Activated naive CD4-positive, alpha-beta T cell treated with anti-CD3 and anti-CD28 coated beads, Interleukin-2, amount 50 U/mL, for 24 hours (primary cell): Measurements from ENCODE around the gene PAX4.

ENCODE experiments used
- H3K27ac Mint-ChIP-seq: one replicate; pipeline ENCODE4 v1.8.0; 2021; ENCODE audit warnings: mild to moderate bottlenecking, mixed read lengths
- H3K27me3 Mint-ChIP-seq: one replicate; pipeline ENCODE4 v1.8.0; 2021; ENCODE audit warnings: mixed read lengths
- H3K36me3 Mint-ChIP-seq: one replicate; pipeline ENCODE4 v1.8.0; 2021; ENCODE audit warnings: mixed read lengths
- H3K4me1 Mint-ChIP-seq: one replicate; pipeline ENCODE4 v1.8.0; 2021; ENCODE audit warnings: mixed read lengths
- H3K4me3 Mint-ChIP-seq: one replicate; pipeline ENCODE4 v1.8.0; 2021; ENCODE audit warnings: mild to moderate bottlenecking, mixed read lengths
- H3K9me3 Mint-ChIP-seq: one replicate; pipeline ENCODE4 v1.8.0; 2021; ENCODE audit warnings: mixed read lengths

PAX4 gene

DNA sequence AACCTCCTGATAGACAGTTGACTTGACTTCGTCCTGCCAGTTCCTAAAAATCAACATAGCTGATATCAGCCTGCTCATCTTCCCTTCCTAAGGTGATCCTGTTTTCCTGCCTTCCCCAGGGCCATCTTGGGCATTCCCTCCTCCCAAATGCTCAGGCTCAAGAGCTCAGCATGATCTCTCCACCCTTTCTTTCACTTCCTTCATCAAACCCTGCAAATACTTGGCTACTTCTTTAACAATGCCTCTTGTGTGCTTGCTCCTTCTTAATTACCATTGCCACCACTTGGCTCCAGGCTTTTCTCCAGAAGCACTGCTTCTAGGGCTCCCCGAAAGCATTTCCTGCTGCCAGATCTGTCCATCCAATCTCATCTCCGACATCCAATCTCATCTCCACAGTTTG is 17.1 kb downstream of the PAX4 start:
- H3K36me3 Mint-ChIP-seq = peaks cover 2% of the 10 kb centered on the region
- no peak overlapping the region for H3K27ac Mint-ChIP-seq
- H3K4me3 Mint-ChIP-seq = no peak overlapping the region
- no peaks in the 10 kb centered on the region for H3K9me3 Mint-ChIP-seq
- no peaks in the 10 kb centered on the region for H3K27me3 Mint-ChIP-seq
- H3K4me1 Mint-ChIP-seq = no peaks in the 10 kb centered on the region

DNA sequence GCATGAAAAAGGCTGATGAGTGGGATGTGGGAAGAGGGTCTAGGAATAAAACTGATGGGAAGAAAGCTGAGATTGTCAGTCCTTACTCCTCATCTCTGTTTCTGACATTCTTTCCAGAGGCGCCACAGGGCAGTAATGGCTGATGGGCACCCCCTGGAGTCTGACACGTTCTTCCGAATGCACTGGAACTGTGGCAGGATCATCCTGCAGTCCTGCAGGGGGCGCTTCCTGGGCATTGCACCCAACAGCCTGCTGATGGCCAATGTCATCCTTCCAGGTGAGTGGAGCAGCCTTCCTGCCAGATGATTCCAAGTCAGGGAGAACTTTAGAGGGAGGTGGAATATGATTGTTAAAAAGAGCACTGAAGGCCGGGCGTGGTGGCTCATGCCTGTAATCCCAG is 19.6 kb downstream of the PAX4 start:
- H3K4me1 Mint-ChIP-seq = no peaks in the 10 kb centered on the region
- no peaks in the 10 kb centered on the region for H3K9me3 Mint-ChIP-seq
- H3K36me3 Mint-ChIP-seq = peaks cover 2% of the 10 kb centered on the region
- no peaks in the 10 kb centered on the region for H3K27me3 Mint-ChIP-seq
- H3K4me3 Mint-ChIP-seq = no peak overlapping the region
- no peak overlapping the region for H3K27ac Mint-ChIP-seq

DNA sequence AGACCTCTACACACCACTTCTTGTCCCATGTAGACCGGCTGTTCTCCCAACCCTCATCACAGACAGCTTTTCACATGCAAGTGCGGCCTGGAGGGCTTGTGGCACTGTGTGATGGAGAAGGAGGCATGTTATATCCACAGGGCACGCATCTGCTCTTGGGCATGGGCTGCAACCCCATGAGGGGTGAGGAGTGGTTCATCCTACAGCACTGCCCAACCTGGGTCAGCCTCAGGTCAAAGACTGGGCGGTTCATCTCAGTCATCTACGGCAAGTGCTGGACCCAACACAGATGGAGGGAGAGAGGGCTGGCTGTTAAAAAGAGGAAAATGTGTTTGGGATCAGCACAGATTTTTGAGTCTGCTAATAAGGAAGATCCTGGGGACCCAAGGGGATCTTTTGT is 22.2 kb downstream of the PAX4 start:
- no peak overlapping the region for H3K4me3 Mint-ChIP-seq
- H3K27ac Mint-ChIP-seq = no peak overlapping the region
- H3K9me3 Mint-ChIP-seq = no peaks in the 10 kb centered on the region
- H3K27me3 Mint-ChIP-seq = no peaks in the 10 kb centered on the region
- H3K4me1 Mint-ChIP-seq = peaks cover 4% of the 10 kb centered on the region
- H3K36me3 Mint-ChIP-seq = peaks cover 8% of the 10 kb centered on the region

DNA sequence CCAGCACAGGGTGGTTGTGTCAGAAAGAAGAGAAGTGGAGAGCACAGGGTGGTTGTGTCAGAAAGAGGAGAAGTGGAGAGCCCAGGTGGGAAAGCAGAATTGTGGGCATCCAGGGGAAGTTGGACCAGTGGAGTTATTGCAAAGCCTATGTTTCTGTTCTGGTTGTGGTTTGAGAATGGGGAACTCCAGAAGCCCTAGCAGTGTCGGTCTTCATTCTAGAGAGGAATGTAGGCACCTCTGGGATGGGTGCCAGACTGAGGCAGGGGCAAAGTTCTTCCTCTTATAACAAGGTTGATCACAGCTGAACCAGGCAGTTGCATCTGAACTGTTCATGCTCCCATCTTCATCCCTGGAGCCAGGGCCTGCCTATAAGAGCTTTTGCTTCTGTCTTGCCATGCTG is 23.5 kb downstream of the PAX4 start:
- no peak overlapping the region for H3K4me3 Mint-ChIP-seq
- no peak overlapping the region for H3K27ac Mint-ChIP-seq
- no peaks in the 10 kb centered on the region for H3K27me3 Mint-ChIP-seq
- H3K9me3 Mint-ChIP-seq = no peaks in the 10 kb centered on the region
- H3K36me3 Mint-ChIP-seq = peaks cover 9% of the 10 kb centered on the region
- H3K4me1 Mint-ChIP-seq = peaks cover 11% of the 10 kb centered on the region

DNA sequence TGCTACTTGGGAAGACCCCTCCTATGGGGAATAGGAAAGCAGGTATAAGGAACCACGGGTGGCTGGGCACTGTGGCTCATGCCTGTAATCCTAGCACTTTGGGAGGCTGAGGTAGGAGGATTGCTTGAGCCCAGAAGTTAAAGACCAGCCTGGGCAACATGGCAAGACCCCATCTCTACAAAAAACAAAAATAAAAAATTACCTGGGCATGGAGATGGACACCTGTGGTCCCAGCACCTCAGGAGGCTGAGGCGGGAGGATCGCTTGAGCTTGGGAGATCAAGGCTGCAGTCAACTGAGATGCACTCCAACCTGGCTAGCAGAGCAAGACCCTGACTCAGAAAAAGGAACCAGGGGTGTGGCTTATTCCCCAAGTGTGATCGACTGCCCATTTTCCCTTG is 25.4 kb downstream of the PAX4 start:
- Mint-ChIP-seq H3K27ac (peak overlapping the region; percentile 12), H3K4me3 (no peak overlapping the region), H3K4me1 (peaks cover 19% of the 10 kb centered on the region), H3K36me3 (peaks cover 11% of the 10 kb centered on the region), H3K9me3 (no peaks in the 10 kb centered on the region), H3K27me3 (no peaks in the 10 kb centered on the region)

DNA sequence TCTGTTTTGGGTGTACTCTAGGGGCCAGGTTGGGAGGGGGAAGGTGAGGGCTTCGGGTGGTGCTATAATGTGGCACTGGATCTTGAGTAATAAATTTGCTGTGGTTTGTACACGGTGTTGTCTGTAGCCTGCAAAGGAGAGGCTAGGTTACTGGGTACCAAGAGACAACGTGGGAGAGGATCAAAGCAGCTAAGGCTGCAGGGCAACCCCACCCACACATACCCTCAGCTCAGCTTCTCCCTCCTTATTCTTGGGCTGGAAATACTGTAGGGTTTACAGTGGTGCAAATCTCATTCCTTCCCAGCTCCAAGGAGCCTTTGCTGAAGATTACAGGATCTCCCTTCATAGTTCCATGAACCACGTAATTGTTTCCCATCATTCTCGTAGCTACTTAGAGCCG is 26.4 kb downstream of the PAX4 start:
- Mint-ChIP-seq H3K4me1 (peaks cover 29% of the 10 kb centered on the region), H3K36me3 (peaks cover 11% of the 10 kb centered on the region), H3K27me3 (no peaks in the 10 kb centered on the region), H3K4me3 (no peak overlapping the region), H3K9me3 (no peaks in the 10 kb centered on the region), H3K27ac (no peak overlapping the region)

DNA sequence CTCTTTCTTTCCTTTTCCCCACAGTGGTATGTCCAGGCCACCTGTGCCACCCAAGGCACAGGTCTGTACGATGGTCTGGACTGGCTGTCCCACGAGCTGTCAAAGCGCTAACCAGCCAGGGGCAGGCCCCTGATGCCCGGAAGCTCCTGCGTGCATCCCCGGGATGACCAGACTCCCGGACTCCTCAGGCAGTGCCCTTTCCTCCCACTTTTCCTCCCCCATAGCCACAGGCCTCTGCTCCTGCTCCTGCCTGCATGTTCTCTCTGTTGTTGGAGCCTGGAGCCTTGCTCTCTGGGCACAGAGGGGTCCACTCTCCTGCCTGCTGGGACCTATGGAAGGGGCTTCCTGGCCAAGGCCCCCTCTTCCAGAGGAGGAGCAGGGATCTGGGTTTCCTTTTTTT is 26.8 kb downstream of the PAX4 start:
- Mint-ChIP-seq H3K27ac (no peak overlapping the region), H3K9me3 (no peaks in the 10 kb centered on the region), H3K36me3 (peaks cover 11% of the 10 kb centered on the region), H3K4me1 (peaks cover 33% of the 10 kb centered on the region), H3K27me3 (no peaks in the 10 kb centered on the region), H3K4me3 (no peak overlapping the region)

DNA sequence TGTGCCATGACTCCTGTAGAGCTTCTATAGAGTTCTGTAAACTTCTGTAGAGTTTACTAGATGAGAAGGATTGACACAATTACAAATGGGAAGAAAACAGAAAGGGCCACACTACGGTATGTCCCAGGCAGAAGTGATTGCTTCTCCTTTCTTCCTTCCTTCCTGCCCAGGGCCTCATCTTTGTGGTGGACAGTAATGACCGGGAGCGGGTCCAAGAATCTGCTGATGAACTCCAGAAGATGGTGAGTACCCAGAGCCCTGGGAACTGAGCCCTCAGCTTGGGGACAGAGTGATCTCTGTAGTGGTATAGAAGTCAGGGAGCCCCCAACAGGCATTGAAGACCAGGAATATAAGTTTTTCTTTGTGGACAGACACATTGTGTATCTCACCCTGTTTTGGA is 28.0 kb downstream of the PAX4 start:
- H3K4me3 Mint-ChIP-seq = peak overlapping the region; percentile 99
- peaks cover 41% of the 10 kb centered on the region for H3K4me1 Mint-ChIP-seq
- H3K27ac Mint-ChIP-seq = peak overlapping the region; percentile 87
- peaks cover 11% of the 10 kb centered on the region for H3K36me3 Mint-ChIP-seq
- no peaks in the 10 kb centered on the region for H3K9me3 Mint-ChIP-seq
- no peaks in the 10 kb centered on the region for H3K27me3 Mint-ChIP-seq

DNA sequence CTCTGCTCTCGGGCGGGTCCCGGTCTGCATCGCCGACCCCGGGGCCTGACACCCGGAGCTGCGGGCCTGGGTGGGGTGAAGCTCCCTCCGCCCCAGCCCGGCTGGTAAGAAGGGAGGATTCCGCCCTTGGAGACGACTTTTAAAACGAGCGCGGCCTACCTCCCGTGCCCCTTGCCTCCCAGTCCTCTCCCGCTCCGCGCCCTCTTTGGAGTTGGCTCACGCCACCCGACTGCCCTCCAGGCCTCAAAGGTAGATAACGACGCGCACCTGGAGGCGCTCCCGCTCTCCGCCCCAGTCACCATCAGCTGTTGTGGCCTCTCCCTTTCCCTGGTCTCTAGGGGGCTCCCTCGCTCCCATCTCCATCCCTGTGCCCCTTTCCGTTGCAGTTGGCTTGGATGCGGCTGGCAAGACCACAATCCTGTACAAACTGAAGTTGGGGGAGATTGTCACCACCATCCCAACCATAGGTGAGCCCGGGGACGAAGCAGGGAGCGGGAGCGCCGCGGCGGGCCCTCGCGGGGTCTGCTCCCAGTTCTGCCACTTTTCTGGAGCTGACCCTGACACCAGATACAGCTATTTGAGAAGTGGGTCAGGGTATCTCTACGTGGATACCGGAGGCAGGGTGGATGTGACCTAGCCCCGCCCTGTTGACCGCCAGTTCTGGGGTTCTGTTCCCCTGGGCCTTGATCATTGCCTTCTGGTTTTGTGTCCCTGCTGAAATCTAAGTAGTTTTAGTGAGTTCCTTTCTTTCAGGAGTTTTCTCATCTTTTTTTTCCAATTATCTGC is 29.1 kb downstream of the PAX4 start:
- Mint-ChIP-seq H3K27ac (peak overlapping the region; percentile 96), H3K4me1 (peaks cover 51% of the 10 kb centered on the region), H3K9me3 (no peaks in the 10 kb centered on the region), H3K4me3 (peak overlapping the region; percentile 99), H3K27me3 (no peaks in the 10 kb centered on the region), H3K36me3 (peaks cover 11% of the 10 kb centered on the region)

DNA sequence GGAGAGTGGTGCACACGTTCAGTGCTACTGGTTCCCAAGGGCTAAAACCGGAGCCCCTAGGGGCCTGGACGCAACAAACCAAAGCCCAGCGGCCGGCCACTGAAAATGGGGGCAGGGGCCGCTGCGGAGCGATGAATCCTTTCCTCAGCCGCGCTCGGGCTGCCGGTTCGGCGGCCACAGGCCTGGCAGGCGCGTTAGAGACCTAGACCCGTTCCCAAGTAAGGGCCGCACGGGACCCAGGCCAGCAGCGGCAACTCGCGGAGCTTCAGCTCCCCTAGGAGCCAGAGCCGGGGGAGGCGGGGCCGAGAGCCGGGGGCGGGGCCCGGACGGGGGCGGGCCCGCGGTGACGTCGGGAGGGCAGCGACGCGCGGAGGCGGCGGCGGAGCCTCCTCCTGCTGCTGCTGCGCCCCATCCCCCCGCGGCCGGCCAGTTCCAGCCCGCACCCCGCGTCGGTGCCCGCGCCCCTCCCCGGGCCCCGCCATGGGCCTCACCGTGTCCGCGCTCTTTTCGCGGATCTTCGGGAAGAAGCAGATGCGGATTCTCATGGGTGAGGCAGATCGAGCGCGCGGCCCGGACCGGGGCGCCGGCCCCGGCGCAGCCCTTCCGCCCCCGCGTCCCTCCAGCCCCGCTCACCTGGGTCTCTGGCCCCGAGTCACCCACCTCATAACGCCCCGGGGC is 29.8 kb downstream of the PAX4 start, which contains the start of gene ARF5:
ARF5 (plus strand) TSS at position 393 of the 678 bp plus-strand sequence; CDS start at position 481, 88 bp downstream.
- H3K9me3 Mint-ChIP-seq = no peaks in the 10 kb centered on the region
- H3K27ac Mint-ChIP-seq = peak within 1 kb of the TSS; percentile 96
- peak within 1 kb of the TSS; percentile 99 for H3K4me3 Mint-ChIP-seq
- H3K36me3 Mint-ChIP-seq = peaks cover 11% of the 10 kb centered on the region
- H3K4me1 Mint-ChIP-seq = peaks cover 58% of the 10 kb centered on the region
- H3K27me3 Mint-ChIP-seq = no peaks in the 10 kb centered on the region

DNA sequence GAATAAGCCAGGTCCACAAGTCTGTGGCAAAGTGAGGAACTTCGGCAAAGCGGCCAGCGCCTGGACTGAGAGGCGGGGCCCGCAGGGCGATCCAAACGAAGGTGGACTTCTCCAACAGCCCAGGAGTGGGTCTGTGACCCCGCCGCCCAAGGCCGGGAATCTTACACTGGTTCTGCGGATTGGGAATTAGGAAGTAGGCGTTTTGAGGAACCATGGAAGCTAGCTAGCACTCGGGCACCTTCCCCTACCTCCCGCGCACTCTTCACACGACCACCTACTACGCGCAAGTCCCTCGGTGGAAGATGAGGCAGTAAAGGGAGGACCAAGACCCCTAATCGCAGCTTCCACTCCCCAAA is 30.3 kb downstream of the PAX4 start:
- peaks cover 14% of the 10 kb centered on the region for H3K36me3 Mint-ChIP-seq
- H3K4me3 Mint-ChIP-seq = peak overlapping the region; percentile 92
- H3K9me3 Mint-ChIP-seq = no peaks in the 10 kb centered on the region
- H3K27ac Mint-ChIP-seq = peak overlapping the region; percentile 9
- H3K27me3 Mint-ChIP-seq = no peaks in the 10 kb centered on the region
- H3K4me1 Mint-ChIP-seq = peaks cover 63% of the 10 kb centered on the region

DNA sequence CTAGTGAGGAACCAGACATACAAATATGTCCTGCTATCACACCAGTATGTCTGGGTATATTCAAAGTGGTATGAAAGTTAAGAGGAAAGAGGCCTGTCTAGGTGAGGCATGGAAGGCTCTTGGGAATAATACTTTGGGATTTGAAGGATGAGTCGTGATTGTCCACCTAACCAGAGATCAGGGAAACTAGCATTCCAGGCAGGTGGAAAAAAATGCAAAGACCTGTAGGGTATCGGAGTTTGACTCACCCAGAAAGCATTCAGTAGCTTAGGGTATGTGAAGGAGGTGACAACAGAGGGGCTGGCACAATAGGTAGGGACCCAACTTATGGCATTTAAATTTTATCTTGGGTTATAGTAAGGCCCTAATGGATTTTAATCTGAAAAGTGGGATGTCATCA is 31.6 kb downstream of the PAX4 start:
- H3K27me3 Mint-ChIP-seq = no peaks in the 10 kb centered on the region
- H3K4me1 Mint-ChIP-seq = peaks cover 73% of the 10 kb centered on the region
- no peaks in the 10 kb centered on the region for H3K9me3 Mint-ChIP-seq
- H3K36me3 Mint-ChIP-seq = peaks cover 12% of the 10 kb centered on the region
- H3K27ac Mint-ChIP-seq = no peak overlapping the region
- peak overlapping the region; percentile 92 for H3K4me3 Mint-ChIP-seq

DNA sequence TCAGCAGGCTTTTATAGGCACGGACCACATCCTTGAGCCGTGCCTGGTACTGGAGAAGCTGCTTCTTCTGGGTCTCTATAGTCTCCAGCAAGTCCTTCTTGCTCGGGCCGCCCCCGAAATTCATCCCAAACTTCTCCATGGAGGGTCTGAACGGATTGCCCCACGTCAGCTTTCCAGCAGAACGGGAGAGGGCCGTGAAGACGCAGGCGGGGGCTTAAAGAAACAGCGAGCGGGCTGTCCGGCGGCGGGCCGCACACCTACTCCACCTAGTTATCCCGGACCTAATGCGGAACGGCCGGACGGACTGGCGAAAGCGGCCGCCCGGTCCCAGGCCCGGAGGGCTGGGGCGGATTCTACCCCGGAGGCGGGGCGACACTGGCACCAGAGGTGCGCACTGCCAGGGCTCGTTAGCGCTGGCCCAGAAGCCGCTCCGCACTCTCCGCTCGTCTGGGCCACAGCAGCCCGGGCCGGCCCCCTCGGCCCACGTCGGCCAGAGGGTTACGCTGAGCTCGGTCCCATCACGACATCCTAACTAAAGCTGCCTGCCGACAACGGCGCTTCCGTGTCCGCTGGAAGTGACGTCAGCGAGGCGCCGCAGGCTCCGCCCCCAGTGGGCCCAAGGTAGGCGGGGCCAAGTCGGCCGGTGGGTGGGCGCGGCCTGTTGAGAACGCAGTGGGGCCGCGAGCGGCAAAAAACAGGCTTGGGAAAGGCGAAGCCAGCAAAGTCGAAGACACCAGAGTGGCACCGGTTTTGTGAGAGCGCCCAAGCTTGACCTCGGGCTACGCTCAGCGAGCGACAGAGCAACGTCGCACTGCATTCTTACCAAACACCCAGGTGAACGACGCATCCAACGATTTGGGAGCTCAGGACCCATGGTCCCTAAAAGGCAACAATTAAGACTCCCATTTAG is 32.6 kb downstream of the PAX4 start, which contains the start of gene GCC1:
GCC1 (minus strand) TSS at position 553 of the 910 bp plus-strand sequence; CDS start at position 139, 414 bp downstream.
- Mint-ChIP-seq H3K27me3 (no peaks in the 10 kb centered on the region), H3K4me1 (peaks cover 80% of the 10 kb centered on the region), H3K36me3 (peaks cover 9% of the 10 kb centered on the region), H3K4me3 (peak within 1 kb of the TSS; percentile 92), H3K27ac (peak within 1 kb of the TSS; percentile 82), H3K9me3 (no peaks in the 10 kb centered on the region)

DNA sequence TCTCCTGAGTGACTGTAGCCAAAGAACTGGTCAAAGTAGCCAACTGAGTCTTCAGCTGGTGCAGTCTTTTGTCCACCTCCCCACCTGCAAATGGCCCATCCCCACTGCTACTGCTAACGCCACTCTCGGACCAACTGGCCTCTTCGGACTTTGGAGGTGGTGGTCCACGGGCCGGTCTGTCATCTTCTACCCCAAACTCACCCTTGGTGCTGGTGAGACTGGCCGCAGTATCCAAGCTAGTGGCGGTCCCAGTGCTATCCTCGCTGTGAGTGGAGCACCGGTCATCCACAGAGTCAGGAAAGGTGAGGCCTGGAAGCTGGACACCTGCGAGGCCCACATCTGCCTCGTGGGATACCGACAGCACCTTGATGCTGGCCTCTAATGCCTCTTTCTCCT is 33.3 kb downstream of the PAX4 start:
- Mint-ChIP-seq H3K4me1 (peaks cover 82% of the 10 kb centered on the region), H3K9me3 (no peaks in the 10 kb centered on the region), H3K4me3 (peak overlapping the region; percentile 92), H3K27me3 (no peaks in the 10 kb centered on the region), H3K36me3 (peaks cover 7% of the 10 kb centered on the region), H3K27ac (peak overlapping the region; percentile 82)

DNA sequence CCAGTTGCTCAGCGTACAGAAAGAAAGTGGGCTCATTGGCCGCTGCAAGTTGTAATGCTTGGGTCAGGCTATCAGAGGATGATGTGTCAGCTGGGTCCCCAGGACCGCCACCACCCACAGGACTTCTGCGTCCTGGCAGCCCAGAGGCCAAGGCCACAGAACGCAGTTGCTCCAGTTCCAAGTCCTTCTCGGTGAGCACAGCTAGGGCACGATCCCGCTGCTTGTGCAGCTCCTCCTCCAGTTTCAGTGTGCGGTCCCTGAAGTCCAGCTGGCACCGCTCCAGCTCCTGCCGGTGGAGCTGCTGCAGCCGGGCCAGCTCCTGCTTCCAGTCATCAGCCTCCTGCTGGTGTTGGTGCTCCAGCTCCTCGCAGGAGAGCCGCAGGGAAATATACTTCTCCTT is 35.6 kb downstream of the PAX4 start:
- H3K4me3 Mint-ChIP-seq = peak overlapping the region; percentile 2
- peaks cover 9% of the 10 kb centered on the region for H3K36me3 Mint-ChIP-seq
- peaks cover 79% of the 10 kb centered on the region for H3K4me1 Mint-ChIP-seq

More for the DNA sequence above, 35.6 kb downstream of the PAX4 start:
- no peak overlapping the region for H3K27ac Mint-ChIP-seq
- H3K9me3 Mint-ChIP-seq = no peaks in the 10 kb centered on the region
- H3K27me3 Mint-ChIP-seq = no peaks in the 10 kb centered on the region
